HG02943 (cell line): Measurements from ENCODE around the gene NIPAL4.
"Not testable (repeated sequence)": the region's sequence is repeated elsewhere in the genome, so short reads cannot be mapped to it uniquely, and the experiment has no call there.

Experiments used
- ATAC-seq: cut with Tn5 transposase; IDR thresholded peaks from one replicate; pipeline ENCODE4 v1.9.1; 2021; ENCODE audit warnings: mild to moderate bottlenecking, low read depth, moderate library complexity; ENCODE audit not compliant: unreplicated experiment

The NIPAL4 gene

DNA sequence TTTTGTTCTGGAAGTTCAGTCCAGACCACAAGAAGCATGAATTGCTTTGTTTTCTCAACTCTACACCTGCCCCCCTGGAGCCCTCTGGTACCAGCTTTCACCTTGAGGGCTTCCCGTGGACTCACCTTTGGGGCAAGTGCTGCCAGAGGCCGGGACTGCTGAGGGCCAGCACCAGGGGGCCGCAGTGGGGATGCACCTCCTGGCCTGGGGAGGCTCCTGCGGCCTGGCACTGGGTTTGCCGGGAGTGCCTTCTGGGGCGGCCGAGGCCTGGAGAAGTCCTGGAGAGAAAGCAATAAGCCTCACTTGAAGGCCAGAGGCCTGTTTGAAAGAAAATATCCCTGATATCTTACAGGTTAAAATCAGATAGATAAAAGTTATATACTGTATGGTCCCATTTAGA, 21.7 kb downstream of the NIPAL4 start:
- ATAC-seq = no peak

DNA sequence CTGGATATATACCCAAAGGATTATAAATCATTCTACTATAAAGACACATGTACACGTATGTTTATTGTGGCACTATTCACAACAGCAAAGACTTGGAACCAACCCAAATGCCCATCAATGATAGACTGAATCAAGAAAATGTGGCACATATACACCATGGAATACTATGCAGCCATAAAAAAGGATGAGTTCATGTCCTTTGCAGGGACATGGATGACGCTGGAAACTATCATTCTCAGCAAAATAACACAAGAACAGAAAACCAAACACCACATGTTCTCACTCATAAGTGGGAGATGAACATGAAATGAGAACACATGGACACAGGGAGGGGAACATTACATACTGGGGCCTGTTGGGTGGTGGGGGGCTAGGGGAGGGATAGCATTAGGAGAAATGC, 22.7 kb downstream of the NIPAL4 start:
- ATAC-seq = not testable (repeated sequence)

DNA sequence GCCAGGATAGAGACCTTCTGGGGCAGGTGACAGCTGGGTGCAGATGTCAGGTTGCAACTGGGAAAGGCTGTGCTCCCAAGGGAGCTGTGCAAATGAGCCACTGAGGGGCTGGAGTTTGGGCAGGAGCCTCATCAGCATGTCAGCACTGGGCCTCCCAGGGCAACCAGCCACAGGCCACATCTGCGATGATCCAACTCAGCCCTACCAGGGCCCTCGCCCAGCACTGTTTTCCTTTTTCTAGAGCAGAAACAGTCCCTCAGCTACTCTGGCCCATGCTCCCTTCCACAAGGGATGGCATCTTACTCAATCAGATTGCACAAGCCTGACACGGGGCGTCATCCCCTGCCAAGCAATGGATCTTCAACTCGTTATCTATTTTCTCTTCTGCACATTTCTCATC, 24.8 kb downstream of the NIPAL4 start:
- ATAC-seq = no peak

DNA sequence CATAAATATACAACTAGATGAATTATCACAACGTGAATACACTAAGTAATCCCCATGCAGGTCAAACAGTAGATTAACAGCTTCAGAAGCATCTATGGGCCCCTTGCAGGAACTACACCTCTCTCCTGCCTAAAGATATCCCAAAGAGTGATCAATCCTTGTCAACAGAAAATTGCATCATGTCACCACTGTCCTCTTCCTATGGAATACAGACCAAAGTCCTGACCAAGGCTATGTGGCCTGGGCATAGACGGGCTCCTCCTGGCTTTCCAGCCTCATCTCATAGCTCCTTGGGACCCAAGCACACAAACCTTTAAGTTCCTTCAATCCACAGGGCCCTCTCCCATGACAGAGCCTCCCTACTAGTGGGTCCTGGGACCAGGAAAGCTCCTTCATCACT, 25.3 kb downstream of the NIPAL4 start:
- no peak for ATAC-seq

DNA sequence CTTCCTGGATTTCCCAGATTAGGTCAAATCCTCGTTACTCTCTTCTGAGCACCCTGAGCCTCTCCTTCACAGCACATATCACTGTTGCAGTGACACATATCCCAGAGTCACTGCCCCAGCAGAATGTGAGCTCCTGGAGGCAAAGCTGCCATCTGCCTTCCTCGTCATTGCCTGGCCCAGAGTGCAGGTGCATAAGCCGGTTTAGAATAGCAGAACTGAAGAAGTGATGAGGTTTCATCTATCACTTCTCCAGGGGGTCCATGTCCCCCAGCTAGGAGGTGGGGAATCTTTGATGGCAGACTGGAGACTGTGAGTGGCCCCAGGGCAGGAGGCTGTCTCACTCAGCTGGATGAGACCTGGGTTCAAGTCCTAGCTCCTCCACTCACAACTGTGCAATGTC, 25.8 kb downstream of the NIPAL4 start:
- no peak for ATAC-seq

DNA sequence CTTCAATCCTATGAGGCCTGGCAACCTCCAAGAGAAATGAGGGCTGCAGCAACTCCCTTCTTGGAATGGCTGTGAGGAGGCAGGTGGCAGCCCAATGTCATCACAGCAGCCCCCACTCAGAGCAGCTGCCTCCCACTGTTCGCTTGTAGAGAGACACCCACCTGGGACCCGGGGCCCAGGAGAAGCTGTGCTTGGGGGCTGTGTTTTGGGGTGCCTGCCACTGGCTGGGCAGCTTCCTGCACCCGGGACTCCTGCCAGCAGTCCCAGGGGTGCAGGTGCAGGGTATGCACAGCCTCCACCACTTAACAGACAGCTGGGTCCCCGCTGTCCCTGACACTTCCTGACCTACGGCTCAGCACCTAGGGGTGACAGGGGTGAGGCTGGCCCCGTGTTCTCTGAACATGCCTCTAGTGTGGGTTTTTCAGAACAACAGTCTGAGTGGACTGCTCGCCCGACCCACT, 26.2 kb downstream of the NIPAL4 start:
- ATAC-seq = no peak

DNA sequence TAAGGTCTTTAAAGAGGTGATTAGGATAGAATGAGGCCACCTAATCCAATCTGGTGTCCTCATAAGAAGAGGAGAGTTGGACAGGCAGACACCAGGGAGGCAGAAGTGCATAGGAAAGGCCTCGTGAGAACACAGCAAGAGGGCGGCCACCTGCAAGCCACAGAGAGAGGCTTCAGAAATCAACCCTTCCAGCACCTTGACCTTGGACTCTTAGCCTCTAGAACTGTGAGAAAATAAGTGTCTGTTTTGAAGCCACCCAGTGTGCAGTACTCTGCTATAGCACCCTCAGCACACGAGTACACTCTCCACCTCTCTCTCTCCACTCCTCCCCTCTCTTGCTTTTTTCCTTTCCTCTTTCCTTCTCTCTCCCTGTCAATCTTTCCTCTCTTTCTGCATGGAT, 26.8 kb downstream of the NIPAL4 start:
- ATAC-seq = no peak

DNA sequence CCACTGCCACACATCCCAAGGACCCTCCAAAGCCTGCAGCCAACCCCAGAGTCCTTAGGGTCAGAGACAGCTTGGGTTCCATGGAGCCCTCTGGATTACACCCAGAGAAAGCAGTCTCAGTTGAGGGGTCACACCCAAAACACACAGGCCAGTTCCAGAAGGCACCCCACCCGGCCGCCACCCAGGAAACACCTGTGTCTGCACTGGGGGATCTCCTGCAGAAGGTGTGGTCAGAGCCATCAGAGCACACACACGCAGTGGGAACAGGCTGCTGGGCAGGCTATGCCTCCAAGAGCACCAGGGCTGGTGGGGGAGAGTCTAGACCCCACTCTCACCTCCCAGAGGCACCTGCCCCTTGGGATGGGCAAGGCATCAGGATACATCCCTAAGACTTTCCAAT, 27.3 kb downstream of the NIPAL4 start:
- ATAC-seq = no peak

DNA sequence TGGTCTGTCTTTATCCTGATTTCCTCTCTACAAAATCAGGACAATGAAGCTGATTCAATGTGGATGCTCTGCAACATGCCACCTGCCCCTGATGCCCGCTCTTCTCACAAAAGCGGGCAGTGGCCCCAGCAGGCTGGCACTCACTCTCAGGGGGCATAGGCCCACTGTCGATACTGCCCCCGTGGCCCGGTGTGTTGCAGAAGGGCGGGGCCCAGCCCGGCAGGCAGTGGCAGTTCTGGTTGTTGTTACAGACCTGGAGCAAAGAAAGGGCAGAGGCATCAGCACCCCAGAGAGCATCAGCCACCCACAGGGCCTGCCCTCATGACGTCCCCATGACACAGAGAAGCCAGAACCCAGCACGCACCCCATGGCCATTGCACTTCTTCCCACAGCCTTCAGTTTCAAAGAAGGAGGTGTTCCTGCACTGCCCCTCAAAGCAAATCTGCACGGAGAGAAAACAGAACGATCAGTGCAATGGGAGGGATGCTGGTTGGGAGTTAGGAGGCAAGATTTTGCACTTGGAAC, 31.5 kb downstream of the NIPAL4 start:
- no peak for ATAC-seq

DNA sequence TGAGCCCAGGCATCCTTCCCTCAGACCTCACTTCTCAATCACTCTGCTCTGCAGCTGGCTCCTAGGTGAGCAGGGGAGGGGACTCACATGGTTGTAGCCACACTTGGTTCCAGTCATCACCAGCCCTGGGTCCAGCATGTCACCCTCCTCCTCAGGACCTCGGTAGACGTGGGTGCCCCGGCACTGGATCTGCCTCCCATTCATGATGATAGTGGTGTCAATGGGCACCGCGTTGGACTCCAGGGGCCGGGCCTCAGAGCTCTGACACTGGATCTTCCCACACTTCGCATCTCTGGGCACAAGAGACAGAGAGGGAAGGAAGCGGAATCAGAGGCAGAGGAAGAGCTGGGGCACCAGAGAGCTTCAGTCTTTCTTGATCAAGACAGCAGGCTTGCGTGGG, 32.9 kb downstream of the NIPAL4 start:
- ATAC-seq = no peak

DNA sequence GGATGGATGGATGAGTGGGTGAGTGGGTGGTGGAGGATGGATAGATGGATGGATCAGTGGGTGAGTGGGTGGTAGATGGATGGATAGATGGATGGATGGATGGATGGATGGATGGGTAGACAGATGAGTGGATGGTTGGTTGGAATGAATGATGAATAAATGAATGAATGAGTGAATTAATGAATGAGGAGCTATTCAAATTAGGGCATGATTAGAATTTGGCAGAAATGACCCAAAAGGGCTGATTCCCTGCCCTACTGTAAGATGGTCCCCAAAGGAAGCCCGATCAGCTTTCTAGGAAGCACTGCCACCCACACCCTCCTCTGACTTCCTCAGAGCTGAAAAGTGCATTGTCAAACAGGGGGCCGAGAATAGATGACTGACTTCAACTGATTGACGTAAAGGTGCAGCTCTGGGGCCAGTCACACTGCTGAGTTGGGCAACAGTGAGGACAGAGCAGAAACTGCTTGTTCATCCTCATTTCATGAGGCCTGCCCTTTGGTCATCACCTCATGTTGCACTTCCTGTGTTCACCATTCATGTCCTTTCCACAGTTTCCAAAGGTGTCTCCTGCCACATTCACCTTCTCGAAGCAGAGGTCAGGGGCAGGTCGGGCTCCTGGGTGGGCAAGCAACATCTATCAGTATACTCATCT, 34.3 kb downstream of the NIPAL4 start:
- no peak for ATAC-seq

DNA sequence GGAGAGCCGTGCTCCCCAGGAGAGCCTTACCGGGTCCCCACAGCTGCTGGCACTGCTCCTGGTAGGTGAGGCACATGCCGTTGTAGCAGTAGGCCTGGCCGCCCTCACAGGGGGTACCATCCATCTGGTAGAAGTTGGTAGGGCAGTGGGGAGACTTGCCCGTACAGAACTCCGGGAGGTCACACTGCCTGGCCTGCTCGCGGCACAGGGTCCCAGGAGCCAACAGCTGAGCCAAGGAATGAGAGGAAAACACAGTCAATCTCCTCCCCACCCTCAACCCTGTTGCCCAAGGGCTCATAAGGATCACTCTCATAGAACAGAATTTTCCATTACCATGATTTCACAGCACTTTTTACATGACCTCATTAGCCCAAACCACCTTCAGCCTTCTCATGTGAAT, 36.9 kb downstream of the NIPAL4 start:
- no peak for ATAC-seq

DNA sequence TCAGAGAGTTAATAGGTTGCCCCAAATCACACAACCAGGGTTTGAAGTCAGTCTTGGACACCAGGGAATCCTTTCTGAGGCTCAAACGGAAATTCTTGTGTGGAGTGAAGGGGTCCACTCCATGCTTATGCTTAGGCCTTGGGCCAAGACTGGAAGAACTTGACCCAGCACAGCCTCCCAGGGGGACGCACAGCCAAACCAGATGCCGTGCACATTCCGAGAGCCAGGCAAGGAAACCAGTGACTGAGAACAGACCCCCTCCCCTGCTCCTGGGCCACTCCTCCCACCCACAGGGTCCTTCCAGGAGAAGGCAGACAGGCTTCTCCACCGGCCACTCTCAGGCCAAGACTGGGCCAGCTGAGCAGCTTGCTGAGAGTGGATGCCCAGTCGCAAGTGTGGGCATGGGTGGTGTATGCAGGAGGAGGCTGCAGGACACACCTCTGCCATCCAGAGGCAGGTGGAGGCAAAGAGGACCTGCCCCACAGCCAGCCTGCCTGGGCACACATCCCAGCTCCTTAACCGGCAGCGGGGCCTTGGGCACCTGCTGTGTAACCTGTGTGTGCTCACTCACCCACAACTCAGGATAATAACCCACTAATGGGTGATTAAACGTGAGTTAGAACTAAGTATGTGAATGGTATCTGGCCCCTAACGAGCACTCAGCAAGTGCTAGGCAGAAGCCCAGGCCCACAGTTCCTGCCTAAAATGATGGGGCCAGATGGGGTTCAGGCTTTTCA, 38.0 kb downstream of the NIPAL4 start:
- no peak for ATAC-seq

DNA sequence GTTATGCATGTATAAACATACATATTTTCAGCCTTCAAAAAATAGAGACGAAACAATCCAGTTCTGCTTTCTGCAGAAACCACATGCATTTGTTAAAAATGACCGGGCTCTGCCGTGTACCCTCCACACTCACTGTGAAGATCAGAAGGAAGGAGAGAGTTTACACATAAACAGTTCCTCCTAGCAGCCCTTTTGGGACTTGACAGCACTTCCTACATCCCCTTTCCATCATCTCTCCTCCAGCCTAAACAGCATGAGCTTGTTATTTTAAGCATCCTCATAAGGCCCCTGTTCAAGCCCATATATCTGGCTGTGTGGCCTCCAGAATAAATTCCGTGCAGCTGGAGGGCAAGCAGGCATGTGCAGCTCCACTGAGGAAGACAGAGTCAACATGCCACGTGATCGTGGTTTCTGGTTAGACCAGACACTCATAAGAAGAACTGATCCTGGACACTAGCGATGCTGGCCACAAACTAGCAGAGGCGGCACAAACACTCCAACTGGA, 42.2 kb downstream of the NIPAL4 start:
- ATAC-seq = peak; percentile 82

DNA sequence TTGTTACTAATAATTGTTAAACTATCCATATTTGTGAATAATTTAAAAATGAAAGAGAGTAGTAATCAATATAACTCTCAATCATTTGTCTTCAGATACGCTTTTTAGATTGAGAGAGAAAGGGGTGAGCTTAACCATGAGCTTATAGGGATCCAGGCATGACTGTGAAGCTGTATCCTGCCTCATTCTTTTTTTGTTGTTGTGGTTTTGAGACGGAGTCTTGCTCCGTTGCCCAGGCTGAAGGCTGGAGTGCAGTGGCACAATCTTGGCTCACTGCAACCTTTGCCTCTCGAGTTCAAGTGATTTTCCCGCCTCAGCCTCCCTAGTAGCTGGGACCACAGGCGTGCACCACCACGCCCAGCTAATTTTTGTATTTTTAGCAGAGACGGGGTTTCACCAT, 44.0 kb downstream of the NIPAL4 start:
- ATAC-seq = no peak

DNA sequence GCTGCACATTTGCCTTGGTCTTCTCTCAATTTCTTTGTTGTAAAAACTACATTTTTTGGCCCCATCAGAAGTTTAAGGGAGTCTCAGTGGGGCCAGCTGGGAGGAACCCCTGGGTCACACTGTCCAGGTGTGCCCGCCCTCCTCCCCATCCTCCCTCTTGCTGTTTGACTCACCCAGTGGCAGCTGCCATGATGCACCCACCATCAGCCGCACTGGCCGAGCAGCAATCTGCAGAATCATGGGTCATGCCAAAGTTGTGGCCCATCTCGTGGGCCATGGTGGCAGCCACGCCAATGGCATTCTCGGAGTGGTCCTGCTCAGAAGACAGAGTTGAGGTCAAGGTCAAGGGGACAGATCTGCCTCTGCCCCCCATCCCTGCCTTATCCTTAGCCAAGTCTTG, 45.5 kb downstream of the NIPAL4 start:
- no peak for ATAC-seq

DNA sequence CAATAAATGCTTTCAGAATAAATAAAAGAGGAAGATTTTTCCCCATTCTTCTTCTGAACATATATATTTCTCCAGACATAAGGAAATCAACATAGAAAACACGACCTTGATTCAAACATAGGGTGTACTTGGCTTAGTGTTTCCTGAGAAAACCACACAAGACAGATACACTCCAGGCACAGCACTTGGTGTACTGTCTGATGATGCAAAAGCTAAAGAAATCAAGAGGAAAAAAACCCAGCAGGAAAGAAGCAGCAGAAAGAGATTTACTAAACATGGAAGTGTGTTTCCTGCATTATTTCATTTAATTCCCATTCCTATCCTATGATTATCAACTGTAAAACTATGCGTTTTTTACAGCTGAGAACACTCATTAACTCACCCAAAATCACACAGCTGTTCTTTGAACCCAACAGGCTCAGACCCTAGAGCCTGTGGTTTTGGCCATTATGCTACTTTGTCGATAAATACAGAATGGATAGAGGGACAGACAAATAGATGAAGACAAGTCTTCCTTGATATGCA, 46.1 kb downstream of the NIPAL4 start:
- no peak for ATAC-seq

DNA sequence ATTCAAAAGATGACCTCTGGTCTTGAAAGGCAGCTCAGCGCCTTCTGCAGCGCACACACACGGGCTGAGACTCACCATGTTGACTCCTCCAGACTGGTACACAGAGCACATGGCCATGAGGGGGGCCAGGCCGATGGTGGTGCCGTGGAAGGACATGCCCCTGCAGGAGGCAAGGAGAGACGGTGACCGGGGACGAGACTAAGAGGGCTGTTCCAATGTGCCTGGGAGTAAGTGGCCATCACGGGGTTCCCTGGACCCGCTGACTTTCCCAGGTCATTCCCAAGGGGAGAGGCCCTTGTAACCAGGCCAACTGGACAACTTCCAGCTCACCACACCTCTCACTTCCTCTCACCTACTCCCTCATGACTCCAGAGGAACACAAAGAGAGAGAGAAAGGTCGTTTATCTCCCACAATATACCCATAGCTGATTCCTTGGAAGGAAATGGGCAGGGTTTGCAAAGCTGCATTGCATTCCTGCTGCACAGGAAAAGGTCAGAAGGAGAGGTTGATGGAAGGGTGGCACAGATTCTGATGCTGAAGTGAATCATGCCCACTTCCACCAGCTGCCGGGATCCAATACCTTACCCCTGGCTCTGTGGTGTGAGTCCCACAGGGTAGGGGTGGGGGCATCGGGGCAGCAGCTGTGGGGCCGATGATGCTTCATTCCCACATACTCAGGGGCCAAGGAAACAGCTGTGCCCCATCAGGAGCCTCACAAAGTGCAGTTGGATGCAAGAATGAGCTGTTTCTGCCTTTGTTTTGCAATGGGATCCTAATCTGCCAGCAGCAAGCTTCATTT, 47.2 kb downstream of the NIPAL4 start:
- no peak for ATAC-seq

DNA sequence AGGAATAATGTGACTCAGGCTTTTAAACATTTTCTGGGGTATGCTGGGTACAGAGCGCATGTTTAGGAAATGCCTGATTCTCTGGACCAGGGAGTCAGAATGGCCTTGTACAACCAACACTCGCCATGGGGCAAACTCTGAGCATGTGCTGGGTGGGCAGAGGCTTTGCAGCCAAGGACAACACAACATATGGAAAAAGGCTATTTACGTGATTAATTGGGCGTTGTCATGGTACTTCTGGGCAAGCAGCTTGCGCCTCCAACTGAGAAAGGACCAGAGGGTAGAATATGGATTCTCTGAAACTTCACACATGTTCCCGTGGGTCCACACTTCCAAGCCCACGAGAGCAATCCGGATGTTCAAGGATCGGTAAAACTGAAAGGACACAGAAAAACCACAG, 49.1 kb downstream of the NIPAL4 start:
- no peak for ATAC-seq

DNA sequence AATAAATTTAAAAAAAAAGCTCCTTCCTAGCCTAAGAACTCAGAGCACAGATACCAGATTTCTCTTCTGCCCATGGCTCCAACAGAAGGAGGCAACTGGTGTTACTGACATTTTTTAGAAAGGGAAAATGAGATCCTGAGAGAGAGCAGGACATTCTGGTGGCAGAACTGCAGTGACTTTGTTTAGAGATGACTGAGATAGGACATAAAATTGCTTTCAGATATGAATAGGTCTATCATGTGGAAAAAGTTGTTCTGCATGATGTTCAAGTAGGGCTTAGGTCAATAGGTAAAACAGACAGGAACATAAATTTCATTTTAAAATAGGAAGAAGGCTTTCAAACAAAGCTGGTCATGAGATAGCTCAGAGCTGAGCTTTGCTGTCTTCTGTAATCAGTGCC, 49.6 kb downstream of the NIPAL4 start:
- no peak for ATAC-seq

DNA sequence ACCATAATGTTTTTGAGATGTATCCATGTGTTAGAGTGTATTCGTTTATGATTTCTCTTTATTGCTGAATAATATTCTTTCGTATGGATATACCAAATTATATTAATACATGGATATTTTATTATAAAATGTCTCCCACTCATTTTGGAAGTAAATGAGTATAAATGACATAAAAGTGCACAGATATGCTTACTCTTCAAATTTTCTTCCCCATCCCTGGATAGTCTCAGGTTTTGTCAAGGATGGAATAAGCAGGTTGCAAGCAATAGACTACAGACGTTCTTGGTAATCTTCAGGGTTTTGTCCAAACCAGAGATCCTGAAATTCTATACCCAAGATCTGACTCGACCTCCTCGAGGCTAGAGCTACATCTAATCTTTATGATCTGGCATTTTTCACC, 50.7 kb downstream of the NIPAL4 start:
- no peak for ATAC-seq
